Psoas muscle (tissue), 8 donors: ENCODE data around the gene TECPR2. TPM values are rescaled to one million over a fixed set of nuclear protein-coding genes. Genes with fewer than 3 reads are reported as not detected.
"Not testable (repeated sequence)": the region's sequence is repeated elsewhere in the genome, so short reads cannot be mapped to it uniquely, and the experiment has no call there.

Experiments used
- ATAC-seq, 4 donors: fragments of 200-7000 bp; cut with Tn5 transposase; one replicate each; pipeline ENCODE4 v1.9.1; 2020; ENCODE audit warnings: moderate library complexity in 3 of 4, mild to moderate bottlenecking in 2 of 4
- DNase-seq, 2 donors: peaks; one replicate each; pipeline ENCODE4 v3.0.0-alpha.2; 2020
- H3K27ac ChIP-seq: fragments of 200-600 bp; one replicate; pipeline ENCODE4 v1.8.0; 2022
- H3K27me3 ChIP-seq, 3 donors: fragments of 200-600 bp in 1 of 3; one replicate each; pipeline versions ENCODE4 v1.6.1 to v1.8.0; 2013 to 2022; ENCODE audit warnings: low read length in 2 of 3, mild to moderate bottlenecking in 2 of 3, moderate library complexity in 1 of 3; ENCODE audit not compliant: insufficient read depth in 3 of 3
- H3K36me3 ChIP-seq, 2 donors: fragments of 200-600 bp in 1 of 2; one replicate each; pipeline versions ENCODE4 v1.6.1 to v1.8.0; 2013 to 2022; ENCODE audit warnings: low read depth in 1 of 2, mild to moderate bottlenecking in 1 of 2, moderate library complexity in 1 of 2; ENCODE audit not compliant: insufficient read depth in 1 of 2
- H3K4me1 ChIP-seq: fragments of 200-600 bp; one replicate; pipeline ENCODE4 v1.8.0; 2022
- H3K4me3 ChIP-seq: fragments of 200-600 bp; one replicate; pipeline ENCODE4 v1.8.0; 2022; ENCODE audit warnings: mild to moderate bottlenecking
- H3K9me3 ChIP-seq: fragments of 200-600 bp; one replicate; pipeline ENCODE4 v1.8.0; 2022
- whole genome bisulfite sequencing, 3 donors: extraction: QIAGEN DNeasy Blood & Tissue Kit; methylation state at CpG; one replicate each; pipeline versions ENCODE4 v1.1.6 to v1.1.7; 2013; 5-methylcytosine and 5-hydroxymethylcytosine counted together
- intact Hi-C, 2 donors: fragments of 100-400 bp; cut with DNase I; formaldehyde crosslinking; loops; one replicate each; pipeline versions ENCODE4 v1.11.0 to v1.14.2; 2022
- polyA plus RNA-seq, 3 donors: library from polyadenylated mRNA; stranded (reverse); fragments of 200-250 nt; gene quantifications; one replicate each; pipeline ENCODE4 v1.2.3, GENCODE V29; 2013
- total RNA-seq, 4 donors: library from RNA; stranded (reverse); fragmentation: NEBNext Ultra II Directional in 2 of 4; extraction: Animal tissue kit (Norgen Biotek cat#: 25700) in 2 of 4; gene quantifications; one replicate each; pipeline versions ENCODE4 v1.2.1 to v1.2.4, GENCODE V29; 2021 to 2023
- TF ChIP-seq, protein P1 (sequence below): fragments of 200-600 bp; IDR thresholded peaks from one replicate; pipeline ENCODE4 v1.8.0; 2022; ENCODE audit warnings: antibody characterized with exemption
- donor health status: healthy with polysubstance abuse.
- donor health status: DM: no; HTN: no; CAD: no; lungs with moderate emphysema.
- donor health status: Bipolar disorder and iron deficiency.
- donor health status: healthy.
- donor health status: DM: yes; HTN: yes; CAD: no.
- donor health status: DM: no; HTN: no; CAD: no.
- donor health status: DM: no; HTN: no; CAD: no.
- donor health status: DM: yes; HTN: yes; CAD: no.

The TECPR2 gene
- total and polyA plus RNA-seq, 7 donors, result 5.7 to 22.5 (median 16.4) TPM

- H3K4me3 ChIP-seq, result no peak overlapping the region
- WGBS, 3 donors, result 87 to 92% (median 92%) methylated on average over 16 of the region's 16 CpGs
- H3K27ac ChIP-seq, result no peak overlapping the region
- H3K4me1 ChIP-seq, result peaks cover 3% of the 10 kb centered on the region
- intact Hi-C loops, result no loop called here
- TF ChIP-seq, protein P1, sequence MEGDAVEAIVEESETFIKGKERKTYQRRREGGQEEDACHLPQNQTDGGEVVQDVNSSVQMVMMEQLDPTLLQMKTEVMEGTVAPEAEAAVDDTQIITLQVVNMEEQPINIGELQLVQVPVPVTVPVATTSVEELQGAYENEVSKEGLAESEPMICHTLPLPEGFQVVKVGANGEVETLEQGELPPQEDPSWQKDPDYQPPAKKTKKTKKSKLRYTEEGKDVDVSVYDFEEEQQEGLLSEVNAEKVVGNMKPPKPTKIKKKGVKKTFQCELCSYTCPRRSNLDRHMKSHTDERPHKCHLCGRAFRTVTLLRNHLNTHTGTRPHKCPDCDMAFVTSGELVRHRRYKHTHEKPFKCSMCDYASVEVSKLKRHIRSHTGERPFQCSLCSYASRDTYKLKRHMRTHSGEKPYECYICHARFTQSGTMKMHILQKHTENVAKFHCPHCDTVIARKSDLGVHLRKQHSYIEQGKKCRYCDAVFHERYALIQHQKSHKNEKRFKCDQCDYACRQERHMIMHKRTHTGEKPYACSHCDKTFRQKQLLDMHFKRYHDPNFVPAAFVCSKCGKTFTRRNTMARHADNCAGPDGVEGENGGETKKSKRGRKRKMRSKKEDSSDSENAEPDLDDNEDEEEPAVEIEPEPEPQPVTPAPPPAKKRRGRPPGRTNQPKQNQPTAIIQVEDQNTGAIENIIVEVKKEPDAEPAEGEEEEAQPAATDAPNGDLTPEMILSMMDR, result no peak
- no peak for DNase-seq
- ATAC-seq, result no peak
- no peaks in the 10 kb centered on the region for H3K9me3 ChIP-seq
- H3K27me3 ChIP-seq, result no peaks in the 10 kb centered on the region
- peaks cover 8 to 99% of the 10 kb centered on the region in 2 donors for H3K36me3 ChIP-seq
Observed at GRCh38 chr14:102348376-102348775, 14.4 kb upstream of the TECPR2 start.

DNA sequence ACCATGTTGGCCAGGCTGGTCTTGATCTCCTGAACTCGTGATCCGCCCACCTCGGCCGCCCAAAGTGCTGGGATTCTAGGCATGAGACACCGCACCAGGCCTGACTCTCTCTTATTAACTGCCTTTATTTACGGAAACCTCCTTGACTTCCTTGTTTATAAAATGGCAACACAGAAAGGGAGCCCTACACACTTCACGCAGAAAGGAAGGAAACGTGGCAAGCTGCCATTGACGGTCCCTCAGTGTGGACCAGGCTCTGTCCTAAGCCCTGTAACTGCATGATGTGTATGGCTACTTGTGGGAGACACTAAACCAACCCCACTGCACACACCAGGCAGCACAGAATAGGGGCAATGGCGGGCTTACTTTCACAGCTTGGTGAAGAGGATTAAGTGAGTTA is 11.7 kb upstream of the TECPR2 start:
- TF ChIP-seq, protein P1, result no peak
- Histone ChIP-seq H3K9me3 (no peaks in the 10 kb centered on the region), H3K36me3 (peaks cover 8 to 99% of the 10 kb centered on the region in 2 donors), H3K4me1 (peaks cover 3% of the 10 kb centered on the region), H3K4me3 (no peak overlapping the region), H3K27me3 (no peaks in the 10 kb centered on the region), H3K27ac (peak overlapping the region; percentile 38)
- WGBS, 3 donors, result 75 to 82% (median 81%) methylated on average over 10 of the region's 10 CpGs
- intact Hi-C loops, result no loop called here
- peak in 1 of 4 donors; percentile 32 for ATAC-seq
- no peak for DNase-seq

DNA sequence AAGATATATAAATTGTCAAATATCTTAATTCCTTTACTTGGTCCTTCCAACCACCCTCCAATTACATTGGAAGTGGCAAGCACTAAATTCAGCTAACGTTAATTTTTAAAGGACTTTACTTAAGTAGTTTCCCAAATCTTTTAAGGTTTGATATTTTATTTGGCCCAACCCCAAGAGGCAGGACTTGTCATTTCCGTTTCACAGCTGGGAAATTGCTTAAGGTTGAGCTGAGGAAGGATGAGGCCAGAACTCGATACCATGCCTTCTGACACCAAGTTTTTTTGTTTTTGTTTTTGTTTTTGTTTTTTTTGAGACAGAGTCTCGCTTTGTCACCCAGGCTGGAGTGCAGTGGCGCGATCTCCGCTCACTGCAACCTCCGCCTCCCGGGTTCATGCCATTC is 11.1 kb upstream of the TECPR2 start:
- WGBS, 3 donors, result 70 to 78% (median 75%) methylated on average over 9 of the region's 9 CpGs
- ATAC-seq, DNase-seq, H3K4me1 ChIP-seq, H3K4me3 ChIP-seq, H3K9me3 ChIP-seq, intact Hi-C loops, H3K27me3 ChIP-seq: not testable (repeated sequence)
- Histone ChIP-seq H3K27ac (peak overlapping the region; percentile 38), H3K36me3 (peaks cover 11 to 99% of the 10 kb centered on the region in 2 donors)

GRCh38 chr14:102352213-102352612 is 10.5 kb upstream of the TECPR2 start:
- H3K4me3 ChIP-seq, result no peak overlapping the region
- H3K4me1 ChIP-seq, result peaks cover 3% of the 10 kb centered on the region
- no peak for ATAC-seq
- H3K27me3 ChIP-seq, result no peaks in the 10 kb centered on the region
- intact Hi-C loops, result no loop called here
- H3K9me3 ChIP-seq, result no peaks in the 10 kb centered on the region
- TF ChIP-seq, protein P1, result no peak
- 79 to 87% (median 84%) methylated on average over 4 of the region's 4 CpGs for WGBS, 3 donors
- no peak overlapping the region for H3K27ac ChIP-seq
- DNase-seq, result no peak
- peaks cover 8 to 99% of the 10 kb centered on the region in 2 donors for H3K36me3 ChIP-seq

- intact Hi-C loops, result no loop called here
- no peak for ATAC-seq
- DNase-seq, result no peak
- Histone ChIP-seq H3K4me1 (peaks cover 3% of the 10 kb centered on the region), H3K27ac (no peak overlapping the region), H3K36me3 (peaks cover 5 to 99% of the 10 kb centered on the region in 2 donors), H3K4me3 (no peak overlapping the region), H3K9me3 (no peaks in the 10 kb centered on the region), H3K27me3 (no peaks in the 10 kb centered on the region)
- WGBS, 3 donors, result 78 to 86% (median 80%) methylated on average over 8 of the region's 8 CpGs
- TF ChIP-seq, protein P1, result no peak
Observed at GRCh38 chr14:102353126-102353619, 9.6 kb upstream of the TECPR2 start.
